Neuronal stem cell (in vitro differentiated cells): Measurements from ENCODE around the gene LRRC71.

Experiments
- DNase-seq: peaks from one replicate; pipeline ENCODE4 v3.0.0-alpha.2; 2013; ENCODE audit warnings: low spot score
- H2AFZ ChIP-seq: one replicate; pipeline ENCODE4 v1.6.1; 2013; ENCODE audit warnings: mild to moderate bottlenecking, low read length, inconsistent platforms
- H2AK5ac ChIP-seq: 2 replicates; pipeline ENCODE4 v1.6.1; 2013; ENCODE audit warnings: low read depth, mild to moderate bottlenecking, inconsistent platforms, low read length, moderate library complexity, mixed read lengths
- H2BK120ac ChIP-seq: 2 replicates; pipeline ENCODE4 v1.6.1; 2013; ENCODE audit warnings: low read depth, mild to moderate bottlenecking, inconsistent platforms, low read length, moderate library complexity, mixed read lengths
- H2BK12ac ChIP-seq: one replicate; pipeline ENCODE4 v1.6.1; 2013; ENCODE audit warnings: low read length, inconsistent platforms
- H2BK15ac ChIP-seq: 2 replicates; pipeline ENCODE4 v1.6.1; 2013; ENCODE audit warnings: mild to moderate bottlenecking, low read length, inconsistent platforms, mixed read lengths
- H2BK5ac ChIP-seq: one replicate; pipeline ENCODE4 v1.6.1; 2013; ENCODE audit warnings: inconsistent platforms, mild to moderate bottlenecking, low read length, moderate library complexity
- H3K14ac ChIP-seq: one replicate; pipeline ENCODE4 v1.6.1; 2013; ENCODE audit warnings: low read length, inconsistent platforms
- H3K18ac ChIP-seq: 2 replicates; pipeline ENCODE4 v1.6.1; 2013; ENCODE audit warnings: low read length, inconsistent platforms
- H3K23ac ChIP-seq: 2 replicates; pipeline ENCODE4 v1.6.1; 2013; ENCODE audit warnings: low read depth, mild to moderate bottlenecking, mixed read lengths, low read length, inconsistent platforms; ENCODE audit not compliant: poor library complexity
- H3K27ac ChIP-seq: replicated peaks from 3 replicates; pipeline ENCODE4 v1.5.1; 2013; ENCODE audit warnings: low read length, inconsistent platforms
- H3K27me3 ChIP-seq, 3 experiments: 2 replicates each; pipeline ENCODE4 v1.6.1; 2013; ENCODE audit warnings: low read length in 3 of 3, mild to moderate bottlenecking in 2 of 3, inconsistent platforms in 1 of 3, low read depth in 1 of 3, mixed read lengths in 1 of 3, moderate library complexity in 1 of 3; ENCODE audit not compliant: control insufficient read depth in 3 of 3, insufficient read depth in 3 of 3
- H3K36me3 ChIP-seq, 2 donors: replicated peaks in 1 of 2; 2 replicates each; pipeline ENCODE4 v1.6.1; 2013; ENCODE audit warnings: low read length in 2 of 2; ENCODE audit not compliant: control insufficient read depth in 2 of 2, insufficient read depth in 2 of 2
- H3K4ac ChIP-seq: 2 replicates; pipeline ENCODE4 v1.6.1; 2013; ENCODE audit warnings: inconsistent platforms, mild to moderate bottlenecking, low read length, moderate library complexity
- H3K4me1 ChIP-seq, 2 donors: 1 replicate in 1 of 2; 2 replicates in 1 of 2; pipeline ENCODE4 v1.6.1; 2013; ENCODE audit warnings: low read length in 2 of 2, low read depth in 1 of 2; ENCODE audit not compliant: control insufficient read depth in 2 of 2, insufficient read depth in 1 of 2
- H3K4me2 ChIP-seq: one replicate; pipeline ENCODE4 v1.6.1; 2013; ENCODE audit warnings: mild to moderate bottlenecking, low read length, inconsistent platforms; ENCODE audit not compliant: insufficient read depth, poor library complexity, severe bottlenecking
- H3K4me3 ChIP-seq, 2 donors: 2 replicates each; pipeline ENCODE4 v1.5.1; 2013; ENCODE audit warnings: low read length in 2 of 2, mild to moderate bottlenecking in 2 of 2, inconsistent platforms in 1 of 2, moderate library complexity in 1 of 2
- H3K79me1 ChIP-seq: one replicate; pipeline ENCODE4 v1.6.1; 2013; ENCODE audit warnings: low read depth, mild to moderate bottlenecking, inconsistent platforms, low read length, moderate library complexity
- H3K9ac ChIP-seq: one replicate; pipeline ENCODE4 v1.6.1; 2013; ENCODE audit warnings: mild to moderate bottlenecking, low read depth, low read length, inconsistent platforms; ENCODE audit not compliant: poor library complexity
- H3K9me3 ChIP-seq, 2 donors: replicated peaks in 1 of 2; 2 replicates each; pipeline versions ENCODE3 to v1.6.1; 2013; ENCODE audit warnings: low read length in 2 of 2, mild to moderate bottlenecking in 2 of 2, inconsistent platforms in 1 of 2, low read depth in 1 of 2, mixed read lengths in 1 of 2, moderate library complexity in 1 of 2; ENCODE audit not compliant: control insufficient read depth in 2 of 2, insufficient read depth in 1 of 2
- H4K8ac ChIP-seq: one replicate; pipeline ENCODE4 v1.6.1; 2013; ENCODE audit warnings: low read depth, mild to moderate bottlenecking, inconsistent platforms, low read length, moderate library complexity
- H4K91ac ChIP-seq: one replicate; pipeline ENCODE4 v1.6.1; 2013; ENCODE audit warnings: low read length, low read depth, mild to moderate bottlenecking, inconsistent platforms; ENCODE audit not compliant: poor library complexity
- WGBS, 2 donors: extraction: QIAGEN DNeasy Blood & Tissue Kit; methylation state at CpG; one replicate each; pipeline ENCODE4 v1.1.7; 2013; ENCODE audit warnings: missing lambda C conversion rate in 2 of 2, mixed read lengths in 1 of 2; ENCODE audit not compliant: insufficient read length in 2 of 2, insufficient replicate concordance in 1 of 2; ENCODE audit errors: extremely low coverage in 2 of 2; 5-methylcytosine and 5-hydroxymethylcytosine counted together
- small RNA-seq: library from polyadenylated mRNA; stranded (forward); fragments of <200 nt; extraction: miRNeasy Mini kit (QIAGEN cat#:217004); gene quantifications from one replicate; pipeline ENCODE3, GENCODE V24; 2013; ENCODE audit not compliant: insufficient read depth

The LRRC71 gene

DNA sequence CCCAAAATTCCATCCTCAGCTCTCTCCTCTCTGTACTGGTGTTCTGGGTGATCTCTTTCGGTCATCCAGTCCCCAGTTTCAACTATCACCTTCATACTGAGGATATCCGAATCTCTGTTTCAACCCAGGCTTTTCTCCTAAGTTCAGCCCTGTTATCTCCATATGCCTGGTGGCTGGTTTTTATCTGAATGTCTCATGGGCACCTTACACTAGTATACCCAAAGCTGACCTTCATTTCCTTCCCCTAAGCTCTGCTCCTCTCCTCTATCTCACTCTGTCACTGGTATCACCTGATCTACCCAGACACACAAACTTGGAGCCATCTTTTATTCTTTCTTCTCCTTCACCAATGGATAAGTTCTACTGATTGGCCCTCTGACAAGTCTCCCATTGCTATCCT, 53.0 kb downstream of the LRRC71 start:
- Histone ChIP-seq H2BK12ac (no peak overlapping the region), H2AK5ac (no peak overlapping the region), H3K23ac (no peak overlapping the region), H2AFZ (no peak overlapping the region), H3K27ac (no peak overlapping the region), H3K14ac (no peak overlapping the region), H2BK120ac (no peak overlapping the region), H3K79me1 (peaks cover 2% of the 10 kb centered on the region), H3K18ac (no peak overlapping the region), H3K36me3 (peaks cover 18 to 99% of the 10 kb centered on the region in 2 donors), H3K4me2 (no peak overlapping the region), H3K4me1 (peaks cover 0 to 1% of the 10 kb centered on the region in 2 donors), H3K9me3 (no peaks in the 10 kb centered on the region), H3K9ac (no peak overlapping the region), H4K91ac (no peak overlapping the region), H3K27me3 (no peaks in the 10 kb centered on the region), H2BK5ac (no peak overlapping the region), H3K4ac (no peak overlapping the region), H4K8ac (no peak overlapping the region), H2BK15ac (no peak overlapping the region), H3K4me3 (no peak overlapping the region)
- WGBS, 2 donors: no CpG with 5 or more reads among the region's 2 CpGs
- DNase-seq: no peak

- Histone ChIP-seq H3K79me1 (peaks cover 2% of the 10 kb centered on the region), H4K91ac (no peak overlapping the region), H3K14ac (no peak overlapping the region), H3K9ac (no peak overlapping the region), H3K23ac (no peak overlapping the region), H3K4me2 (no peak overlapping the region), H2AK5ac (no peak overlapping the region), H3K36me3 (peaks cover 20 to 97% of the 10 kb centered on the region in 2 donors), H3K27ac (no peak overlapping the region), H2BK5ac (no peak overlapping the region), H3K4me1 (peaks cover 0 to 1% of the 10 kb centered on the region in 2 donors), H2BK12ac (no peak overlapping the region), H3K18ac (no peak overlapping the region), H4K8ac (no peak overlapping the region), H3K27me3 (no peaks in the 10 kb centered on the region), H3K4ac (no peak overlapping the region), H3K4me3 (no peak overlapping the region), H2BK120ac (no peak overlapping the region), H2BK15ac (no peak overlapping the region), H3K9me3 (no peaks in the 10 kb centered on the region), H2AFZ (no peak overlapping the region)
- WGBS, 2 donors: no CpG with 5 or more reads among the region's 2 CpGs
- DNase-seq: no peak
Observed at GRCh38 chr1:156975084-156975483, 54.7 kb downstream of the LRRC71 start.

DNA sequence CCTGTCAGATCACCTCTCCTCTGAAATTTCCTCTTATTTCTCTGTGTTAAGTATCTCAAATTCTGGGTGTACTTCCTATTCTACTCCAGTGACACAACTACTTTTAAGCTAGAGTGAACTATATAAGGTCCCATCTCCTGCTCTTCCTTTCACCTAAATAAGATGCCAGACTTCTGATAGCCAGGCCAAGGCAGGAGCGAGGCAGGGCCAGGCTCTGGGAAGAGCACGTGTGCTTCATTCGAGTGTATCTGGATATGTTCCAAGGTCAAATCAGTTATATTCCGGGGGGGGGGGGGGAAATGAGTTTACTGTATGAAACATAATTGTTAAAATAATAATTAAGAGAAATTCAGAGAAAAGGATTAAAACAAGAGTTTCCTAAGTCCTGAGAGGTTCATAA, 60.1 kb downstream of the LRRC71 start:
- Histone ChIP-seq H3K18ac (no peak overlapping the region), H3K27me3 (no peaks in the 10 kb centered on the region), H2BK120ac (no peak overlapping the region), H3K23ac (no peak overlapping the region), H4K91ac (no peak overlapping the region), H3K4me1 (no peaks in the 10 kb centered on the region), H2AFZ (no peak overlapping the region), H3K79me1 (no peaks in the 10 kb centered on the region), H2AK5ac (no peak overlapping the region), H3K4ac (no peak overlapping the region), H2BK12ac (no peak overlapping the region), H3K9me3 (no peaks in the 10 kb centered on the region), H2BK5ac (no peak overlapping the region), H3K4me3 (no peak overlapping the region), H3K36me3 (peaks cover 24 to 90% of the 10 kb centered on the region in 2 donors), H3K4me2 (no peak overlapping the region), H3K27ac (no peak overlapping the region), H3K14ac (no peak overlapping the region), H3K9ac (no peak overlapping the region), H4K8ac (no peak overlapping the region), H2BK15ac (no peak overlapping the region)
- WGBS, 2 donors: no CpG with 5 or more reads among the region's 4 CpGs
- DNase-seq: no peak

Small RNAs within 50 kb of the gene (small RNA-seq; reads per million reads assigned to genes)
- 2.8 reads per million for gene MIR765
